Left ventricle myocardium inferior (tissue), 1 donor: ENCODE measurements around the gene SPATA2L. TPM values are rescaled to one million over a fixed set of nuclear protein-coding genes. Genes with fewer than 3 reads are reported as not detected.

Experiments
- DNase-seq: peaks from one replicate; pipeline ENCODE4 v3.0.0-alpha.2; 2020
- H3K27ac ChIP-seq: fragments of 200-600 bp; replicated peaks from 2 replicates; pipeline ENCODE4 v1.8.0; 2021
- H3K27me3 ChIP-seq: fragments of 200-600 bp; 2 replicates; pipeline ENCODE4 v1.8.0; 2021; ENCODE audit warnings: low read depth
- H3K36me3 ChIP-seq: fragments of 200-600 bp; 2 replicates; pipeline ENCODE4 v1.8.0; 2021
- H3K4me1 ChIP-seq: fragments of 200-600 bp; 2 replicates; pipeline ENCODE4 v1.8.0; 2021
- H3K4me3 ChIP-seq: fragments of 200-600 bp; 2 replicates; pipeline ENCODE4 v1.8.0; 2021; ENCODE audit warnings: mild to moderate bottlenecking, moderate library complexity
- H3K9me3 ChIP-seq: fragments of 200-600 bp; replicated peaks from 2 replicates; pipeline ENCODE4 v1.8.0; 2021
- CTCF ChIP-seq: fragments of 200-600 bp; IDR thresholded peaks from 2 replicates; pipeline ENCODE4 v1.8.0; 2021; ENCODE audit warnings: antibody characterized with exemption, mild to moderate bottlenecking, borderline replicate concordance
- intact Hi-C: fragments of 100-400 bp; cut with micrococcal nuclease; formaldehyde crosslinking; loops from one replicate; pipeline ENCODE4 v1.11.0; 2022
- total RNA-seq: library from RNA; stranded (reverse); fragmentation: NEBNext Ultra II Directional; extraction: Animal tissue kit (Norgen Biotek cat#: 25700); gene quantifications from one replicate; pipeline ENCODE4 v1.2.1, GENCODE V29; 2021
- donor health status: DM: no; HTN: yes; CAD: no; lungs with severe emphysema.

SPATA2L gene
- total RNA-seq, 1 donor from 2014 or later, result 2.1 TPM

DNA sequence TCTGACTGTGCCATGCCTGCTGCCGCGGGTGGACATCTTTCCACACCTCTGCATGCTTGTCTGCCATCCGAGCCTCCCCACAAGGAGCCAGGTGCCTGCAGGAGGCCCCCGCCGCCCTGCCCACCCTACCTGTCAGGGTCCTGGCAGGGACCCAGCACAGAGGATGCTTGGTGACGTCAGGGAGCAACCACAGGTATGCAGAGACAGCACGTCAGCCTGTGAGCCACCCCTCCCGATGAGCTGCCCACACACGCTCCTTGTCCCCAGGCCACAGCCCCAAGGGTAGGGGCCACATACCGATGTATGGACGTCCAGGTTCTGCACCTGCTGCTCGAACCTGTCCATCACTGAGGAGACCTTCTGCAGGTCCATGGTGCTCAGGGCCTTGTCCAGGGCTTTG is 54.6 kb downstream of the SPATA2L start:
- Histone ChIP-seq H3K4me3 (no peak overlapping the region), H3K36me3 (peaks cover 57% of the 10 kb centered on the region), H3K27ac (no peak overlapping the region), H3K4me1 (peaks cover 2% of the 10 kb centered on the region), H3K27me3 (no peaks in the 10 kb centered on the region), H3K9me3 (no peaks in the 10 kb centered on the region)
- no peak for TF ChIP-seq CTCF
- DNase-seq, result no peak
- intact Hi-C loops, result no loop called here

Other genes starting within 250 kb of the SPATA2L start
- 63.8 TPM for gene ANKRD11, start 211.1 kb downstream of the SPATA2L start, total RNA-seq
- gene SPG7, start 193.3 kb downstream of the SPATA2L start, total RNA-seq, result 104 TPM
- 1,030 TPM for gene RPL13, start 141.0 kb downstream of the SPATA2L start, total RNA-seq
- not detected for gene CPNE7, start 125.9 kb downstream of the SPATA2L start, total RNA-seq
- gene DPEP1, start 88.1 kb downstream of the SPATA2L start, total RNA-seq, result not detected
- gene CHMP1A, start 44.0 kb downstream of the SPATA2L start, total RNA-seq, result 37.3 TPM
- gene SPATA33, start 43.9 kb downstream of the SPATA2L start, total RNA-seq, result 3.6 TPM
- 26.7 TPM for gene CDK10, start 15.0 kb downstream of the SPATA2L start, total RNA-seq
- gene VPS9D1, start 19.2 kb upstream of the SPATA2L start, total RNA-seq, result 12.6 TPM
- gene ZNF276, start 19.8 kb upstream of the SPATA2L start, total RNA-seq, result 12.9 TPM
- gene FANCA, start 114.9 kb upstream of the SPATA2L start, total RNA-seq, result 2.4 TPM
- gene SPIRE2, start 126.8 kb upstream of the SPATA2L start, total RNA-seq, result 1.2 TPM
- gene TCF25, start 171.9 kb upstream of the SPATA2L start, total RNA-seq, result 82.6 TPM
- 1.2 TPM for gene MC1R, start 217.2 kb upstream of the SPATA2L start, total RNA-seq
- gene TUBB3, start 221.6 kb upstream of the SPATA2L start, total RNA-seq, result 2.1 TPM
- 44.7 TPM for gene DEF8, start 247.1 kb upstream of the SPATA2L start, total RNA-seq